Karpas-422 (cell line): Measurements from ENCODE around the gene WNT5B. TPM values are rescaled to one million over a fixed set of nuclear protein-coding genes. Genes with fewer than 3 reads are reported as not detected.
"Not testable (repeated sequence)": the region's sequence is repeated elsewhere in the genome, so short reads cannot be mapped to it uniquely, and the experiment has no call there.

Experiments used
- DNase-seq: peaks from one replicate; pipeline ENCODE4 v3.0.0-alpha.2; 2015
- H2AFZ ChIP-seq: fragments of 200-600 bp; sonication (generic); 2 replicates; pipeline ENCODE4 v1.6.1; 2014; ENCODE audit warnings: antibody characterized with exemption, low read length, mixed read lengths
- H3K27ac ChIP-seq: fragments of 200-600 bp; sonication (generic); 2 replicates; pipeline ENCODE4 v1.5.1; 2014; ENCODE audit warnings: mild to moderate bottlenecking, low read length, moderate library complexity
- H3K27me3 ChIP-seq: fragments of 200-600 bp; sonication (generic); 2 replicates; pipeline ENCODE4 v1.6.1; 2014; ENCODE audit warnings: low read length, mixed read lengths
- H3K36me3 ChIP-seq: fragments of 200-600 bp; sonication (generic); 2 replicates; pipeline ENCODE4 v1.6.1; 2014; ENCODE audit warnings: low read length, mixed read lengths; ENCODE audit not compliant: insufficient read depth
- H3K4me1 ChIP-seq: fragments of 200-600 bp; sonication (generic); 2 replicates; pipeline ENCODE4 v1.6.1; 2014; ENCODE audit warnings: mild to moderate bottlenecking, low read length, mixed read lengths
- H3K4me2 ChIP-seq: fragments of 200-600 bp; sonication (generic); 2 replicates; pipeline ENCODE4 v1.6.1; 2014; ENCODE audit warnings: low read length, low read depth, mild to moderate bottlenecking; ENCODE audit not compliant: poor library complexity, severe bottlenecking
- H3K4me3 ChIP-seq: fragments of 200-600 bp; sonication (generic); 2 replicates; pipeline ENCODE4 v1.5.1; 2014; ENCODE audit warnings: mild to moderate bottlenecking, antibody characterized with exemption, low read length, mixed read lengths
- H3K79me2 ChIP-seq: fragments of 200-600 bp; sonication (generic); 2 replicates; pipeline ENCODE4 v1.6.1; 2014; ENCODE audit warnings: mild to moderate bottlenecking, low read length, mixed read lengths
- H3K9ac ChIP-seq: fragments of 200-600 bp; sonication (generic); 2 replicates; pipeline ENCODE4 v1.6.0; 2014; ENCODE audit warnings: low read length
- H3K9me2 ChIP-seq: fragments of 200-600 bp; sonication (generic), shearing (Covaris generic); replicated peaks from 2 replicates; pipeline ENCODE4 v1.6.0; 2014; ENCODE audit warnings: mild to moderate bottlenecking, low read length, moderate library complexity; ENCODE audit not compliant: insufficient read depth
- H3K9me3 ChIP-seq: fragments of 300-700, 200-600 bp; sonication (generic); 2 replicates; pipeline ENCODE4 v1.6.1; 2014; ENCODE audit warnings: low read length, mixed read lengths
- H4K20me1 ChIP-seq: fragments of 200-600 bp; sonication (generic); 2 replicates; pipeline ENCODE4 v1.6.1; 2014; ENCODE audit warnings: mild to moderate bottlenecking, antibody characterized with exemption, low read length, low read depth; ENCODE audit not compliant: insufficient read depth
- total RNA-seq: library from RNA; depleted of rRNA; stranded (reverse); fragments of >200 nt; shearing (Covaris generic); gene quantifications from 2 replicates; pipeline ENCODE4 v1.2.3, GENCODE V29; 2014; ENCODE audit warnings: low replicate concordance

WNT5B gene
- total RNA-seq, 1 experiment from 2014 or later, result not detected

DNA sequence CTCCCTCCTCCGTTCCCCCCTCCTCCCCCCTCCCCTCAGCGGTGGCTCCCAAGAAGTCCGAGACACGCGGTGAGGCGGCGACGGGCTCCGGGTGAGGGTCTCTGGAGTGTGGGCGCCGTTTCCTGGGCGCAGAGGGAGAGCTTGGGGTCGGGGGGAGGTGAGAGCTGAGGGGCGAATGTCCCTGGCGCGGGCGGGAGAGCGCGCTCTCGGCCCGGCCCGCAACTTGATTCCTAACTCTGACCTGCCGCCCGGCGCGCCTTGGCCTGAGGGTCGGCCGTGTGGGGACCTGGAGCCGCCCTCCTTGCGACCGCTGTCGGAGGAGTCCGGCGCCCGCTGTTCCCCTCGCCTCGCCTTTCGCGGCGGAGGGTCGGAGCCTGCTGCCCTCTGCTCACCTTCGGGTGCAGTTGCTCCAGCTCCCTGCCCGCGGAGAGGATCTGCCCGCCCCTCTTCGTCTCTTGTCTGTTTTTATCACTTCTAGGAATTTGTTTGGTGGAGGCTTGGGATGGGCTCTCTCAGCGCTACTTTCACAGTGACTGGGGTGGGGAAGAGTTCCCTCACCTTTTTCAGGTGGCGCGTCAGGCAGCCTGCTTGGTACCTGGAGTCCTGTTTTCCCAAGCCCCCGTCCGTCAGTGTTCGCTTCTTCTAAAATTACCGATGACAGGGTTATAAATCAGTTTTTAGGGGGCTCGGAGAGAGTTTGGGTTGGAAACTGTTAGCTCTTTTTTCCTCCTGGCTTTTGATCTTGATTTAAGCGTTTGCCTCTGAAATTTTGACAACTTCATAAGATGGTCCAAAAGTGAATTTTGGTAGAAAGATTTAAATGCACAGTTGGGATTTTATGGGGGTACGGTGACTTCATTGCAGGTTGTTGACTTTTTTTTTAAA, 62.3 kb downstream of the WNT5B start:
- Histone ChIP-seq H3K4me3 (peak overlapping the region; percentile 91), H3K27me3 (no peaks in the 10 kb centered on the region), H3K4me2 (peak overlapping the region; percentile 77), H3K9me2 (no peaks in the 10 kb centered on the region), H2AFZ (no peak overlapping the region), H3K9ac (peak overlapping the region; percentile 88), H3K9me3 (no peaks in the 10 kb centered on the region), H3K36me3 (peaks cover 5% of the 10 kb centered on the region; the same call in 1 of the 2 replicates), H3K79me2 (peaks cover 54% of the 10 kb centered on the region), H3K27ac (peak overlapping the region; percentile 54; the same call in 1 of the 2 replicates), H4K20me1 (peaks cover 30% of the 10 kb centered on the region), H3K4me1 (peaks cover 36% of the 10 kb centered on the region)
- DNase-seq, result peak; percentile 71

DNA sequence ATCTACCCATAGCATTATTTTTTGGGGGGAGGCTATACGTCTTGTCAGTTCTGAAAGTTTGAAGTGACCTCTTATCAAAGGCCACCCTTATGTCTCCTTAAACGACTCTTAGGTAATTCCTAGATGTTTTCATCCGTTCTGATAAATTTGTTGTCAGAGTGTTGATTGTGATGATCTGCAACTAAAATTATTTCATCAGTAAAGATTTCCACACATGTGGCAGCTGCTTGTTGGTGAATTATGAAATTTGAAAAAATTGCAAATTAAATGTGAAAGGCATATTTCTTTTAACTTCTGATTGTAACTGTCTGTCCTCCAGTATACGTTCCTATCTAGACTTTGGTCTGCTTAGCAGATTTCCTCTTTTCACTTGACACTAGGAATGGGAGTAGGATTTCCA, 63.2 kb downstream of the WNT5B start:
- H3K4me2 ChIP-seq, result peak overlapping the region; percentile 77
- H3K27ac ChIP-seq, result peak overlapping the region; percentile 42; the same call in 1 of the 2 replicates
- H3K4me3 ChIP-seq, result peak overlapping the region; percentile 91
- peak overlapping the region; percentile 88 for H3K9ac ChIP-seq
- H4K20me1 ChIP-seq, result peaks cover 30% of the 10 kb centered on the region
- no peak overlapping the region for H2AFZ ChIP-seq
- no peak for DNase-seq
- peaks cover 62% of the 10 kb centered on the region for H3K79me2 ChIP-seq
- H3K9me2 ChIP-seq, result no peaks in the 10 kb centered on the region
- no peaks in the 10 kb centered on the region for H3K9me3 ChIP-seq
- H3K27me3 ChIP-seq, result no peaks in the 10 kb centered on the region
- peaks cover 36% of the 10 kb centered on the region for H3K4me1 ChIP-seq
- H3K36me3 ChIP-seq, result peaks cover 5% of the 10 kb centered on the region; the same call in 1 of the 2 replicates

DNA sequence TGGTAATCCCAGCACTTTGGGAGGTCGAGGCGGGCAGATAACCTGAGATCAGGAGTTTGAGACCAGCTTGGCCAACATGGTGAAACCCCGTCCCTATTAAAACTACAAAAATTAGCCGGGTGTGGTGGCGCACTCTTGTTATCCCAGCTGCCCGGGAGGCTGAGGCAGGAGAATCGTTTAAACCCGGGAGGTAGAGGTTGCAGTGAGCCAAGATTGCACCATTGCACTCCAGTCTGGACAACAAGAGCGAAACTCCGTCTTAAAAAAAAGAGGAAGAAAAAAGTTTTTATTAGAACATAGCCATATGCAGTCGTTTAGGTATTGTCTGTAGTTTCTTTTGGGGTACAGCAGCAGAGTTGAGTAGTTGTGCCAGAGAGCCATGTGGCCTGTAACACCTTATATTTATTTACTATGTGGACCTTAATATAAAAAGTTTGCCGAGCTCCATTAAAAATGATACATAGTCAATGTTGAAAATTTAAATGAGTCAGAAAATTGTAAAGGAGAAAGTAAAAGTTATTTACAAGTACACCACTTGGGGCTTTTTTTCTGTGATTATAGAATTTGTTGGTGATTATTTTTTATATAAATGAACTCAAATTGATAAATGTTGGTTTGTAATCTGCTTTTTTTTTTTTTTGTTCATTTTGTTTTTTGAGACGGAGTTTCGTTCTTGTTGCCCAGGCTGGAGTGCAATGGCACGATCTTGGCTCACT, 64.0 kb downstream of the WNT5B start:
- no peak overlapping the region for H2AFZ ChIP-seq
- peak overlapping the region; percentile 42; the same call in 1 of the 2 replicates for H3K27ac ChIP-seq
- H3K4me1 ChIP-seq, result peaks cover 36% of the 10 kb centered on the region
- peaks cover 71% of the 10 kb centered on the region for H3K79me2 ChIP-seq
- peaks cover 5% of the 10 kb centered on the region; the same call in 1 of the 2 replicates for H3K36me3 ChIP-seq
- H3K4me3 ChIP-seq, result peak overlapping the region; percentile 91
- H3K9me2 ChIP-seq, result no peaks in the 10 kb centered on the region
- DNase-seq, result peak; percentile 79
- no peaks in the 10 kb centered on the region for H3K27me3 ChIP-seq
- H3K9ac ChIP-seq, result peak overlapping the region; percentile 88
- H3K9me3 ChIP-seq, result no peaks in the 10 kb centered on the region
- peak overlapping the region; percentile 77 for H3K4me2 ChIP-seq
- H4K20me1 ChIP-seq, result peaks cover 30% of the 10 kb centered on the region

GRCh38 chr12:1695097-1695496, 66.1 kb downstream of the WNT5B start:
- H3K9ac ChIP-seq, H3K27ac ChIP-seq, H3K4me2 ChIP-seq, H3K27me3 ChIP-seq, DNase-seq, H3K9me2 ChIP-seq, H3K4me3 ChIP-seq, H2AFZ ChIP-seq, H3K9me3 ChIP-seq: not testable (repeated sequence)
- Histone ChIP-seq H3K4me1 (peaks cover 30% of the 10 kb centered on the region), H3K79me2 (peaks cover 91% of the 10 kb centered on the region), H3K36me3 (peaks cover 14% of the 10 kb centered on the region), H4K20me1 (peaks cover 30% of the 10 kb centered on the region)

GRCh38 chr12:1695886-1696670, 67.0 kb downstream of the WNT5B start:
- H3K9me2 ChIP-seq, result no peaks in the 10 kb centered on the region
- H3K4me2 ChIP-seq, result no peak overlapping the region
- no peaks in the 10 kb centered on the region for H3K27me3 ChIP-seq
- peaks cover 30% of the 10 kb centered on the region for H4K20me1 ChIP-seq
- no peak overlapping the region for H2AFZ ChIP-seq
- peaks cover 100% of the 10 kb centered on the region for H3K79me2 ChIP-seq
- no peak overlapping the region for H3K27ac ChIP-seq
- H3K4me3 ChIP-seq, result no peak overlapping the region
- no peak overlapping the region for H3K9ac ChIP-seq
- H3K9me3 ChIP-seq, result no peaks in the 10 kb centered on the region
- peaks cover 25% of the 10 kb centered on the region for H3K4me1 ChIP-seq
- H3K36me3 ChIP-seq, result peaks cover 14% of the 10 kb centered on the region
- DNase-seq, result no peak

DNA sequence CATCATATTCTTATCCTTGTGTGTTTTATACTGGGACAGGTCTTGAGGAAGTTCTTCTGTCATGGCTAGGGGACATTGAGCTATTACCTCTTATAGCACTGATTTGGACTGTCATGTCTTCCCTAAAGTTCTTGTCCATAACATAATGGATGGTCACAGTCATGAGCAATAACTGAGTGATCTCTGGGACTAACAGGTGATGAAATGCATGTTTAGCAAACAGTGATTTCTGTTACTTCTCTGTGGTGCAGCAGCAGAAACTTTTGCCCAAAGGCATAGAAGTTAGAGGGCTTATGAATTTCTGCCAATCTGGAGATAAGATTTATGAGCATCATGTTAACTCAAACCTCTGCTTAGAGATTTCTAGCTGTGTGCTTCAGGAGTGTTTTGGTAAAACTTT, 67.8 kb downstream of the WNT5B start:
- Histone ChIP-seq H3K4me2 (no peak overlapping the region), H3K27ac (no peak overlapping the region), H3K4me1 (peaks cover 25% of the 10 kb centered on the region)

More for the DNA sequence above, 67.8 kb downstream of the WNT5B start:
- H3K79me2 ChIP-seq, result peaks cover 100% of the 10 kb centered on the region
- H3K27me3 ChIP-seq, result no peaks in the 10 kb centered on the region
- no peak for DNase-seq
- no peak overlapping the region for H2AFZ ChIP-seq
- H3K9me2 ChIP-seq, result no peaks in the 10 kb centered on the region
- H4K20me1 ChIP-seq, result peaks cover 24% of the 10 kb centered on the region
- H3K4me3 ChIP-seq, result no peak overlapping the region
- no peaks in the 10 kb centered on the region for H3K9me3 ChIP-seq
- peaks cover 14% of the 10 kb centered on the region for H3K36me3 ChIP-seq
- no peak overlapping the region for H3K9ac ChIP-seq
